ENCODE results near the gene YPEL1.

DNA sequence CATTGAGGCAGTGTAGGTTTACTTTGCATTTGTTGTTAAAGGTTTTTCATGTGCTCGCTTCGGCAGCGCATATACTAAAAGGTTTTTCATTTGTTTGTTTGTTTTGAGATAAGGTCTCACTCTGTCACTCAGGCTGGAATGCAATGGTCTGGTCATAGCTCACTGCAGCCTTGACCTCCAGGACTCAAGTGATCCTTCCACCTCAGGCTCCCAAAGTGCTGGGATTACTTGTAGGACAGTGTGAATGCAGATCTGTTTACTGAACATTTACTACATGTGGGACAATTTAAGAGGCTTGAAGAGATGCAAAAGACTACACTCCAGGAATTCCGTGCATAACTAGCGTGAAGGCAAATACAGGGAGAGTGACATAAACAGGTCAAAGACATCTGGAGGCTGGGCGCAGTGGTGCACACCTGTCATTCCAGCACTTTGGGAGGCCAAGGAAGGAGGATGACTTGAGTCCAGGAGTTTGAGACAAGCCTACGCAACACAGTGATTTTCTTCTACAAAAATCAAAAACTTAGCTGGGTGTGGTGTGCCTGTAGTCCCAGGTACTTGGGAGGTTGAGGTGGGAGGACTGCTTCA lies 34.1 kb downstream of the YPEL1 start:
- TF ChIP-seq, protein P1, sequence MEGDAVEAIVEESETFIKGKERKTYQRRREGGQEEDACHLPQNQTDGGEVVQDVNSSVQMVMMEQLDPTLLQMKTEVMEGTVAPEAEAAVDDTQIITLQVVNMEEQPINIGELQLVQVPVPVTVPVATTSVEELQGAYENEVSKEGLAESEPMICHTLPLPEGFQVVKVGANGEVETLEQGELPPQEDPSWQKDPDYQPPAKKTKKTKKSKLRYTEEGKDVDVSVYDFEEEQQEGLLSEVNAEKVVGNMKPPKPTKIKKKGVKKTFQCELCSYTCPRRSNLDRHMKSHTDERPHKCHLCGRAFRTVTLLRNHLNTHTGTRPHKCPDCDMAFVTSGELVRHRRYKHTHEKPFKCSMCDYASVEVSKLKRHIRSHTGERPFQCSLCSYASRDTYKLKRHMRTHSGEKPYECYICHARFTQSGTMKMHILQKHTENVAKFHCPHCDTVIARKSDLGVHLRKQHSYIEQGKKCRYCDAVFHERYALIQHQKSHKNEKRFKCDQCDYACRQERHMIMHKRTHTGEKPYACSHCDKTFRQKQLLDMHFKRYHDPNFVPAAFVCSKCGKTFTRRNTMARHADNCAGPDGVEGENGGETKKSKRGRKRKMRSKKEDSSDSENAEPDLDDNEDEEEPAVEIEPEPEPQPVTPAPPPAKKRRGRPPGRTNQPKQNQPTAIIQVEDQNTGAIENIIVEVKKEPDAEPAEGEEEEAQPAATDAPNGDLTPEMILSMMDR (conservative IDR thresholded peaks at IDR 0.05; ENCODE audit: low read depth, low read length) = no peak
- no peak for TF ChIP-seq EZH2 (IDR thresholded peaks at IDR 0.05; ENCODE audit: borderline replicate concordance, low read depth, low read length, poor library complexity, severe bottlenecking)

All from A673 (cell line).